ENCODE measurements around the gene TUBG1.
A peak's percentile ranks its signal among the peaks of the same experiment; 100 is the strongest.
"Not testable (repeated sequence)": the region's sequence is repeated elsewhere in the genome, so short reads cannot be mapped to it uniquely, and the experiment has no call there.

Gene TUBG1

DNA sequence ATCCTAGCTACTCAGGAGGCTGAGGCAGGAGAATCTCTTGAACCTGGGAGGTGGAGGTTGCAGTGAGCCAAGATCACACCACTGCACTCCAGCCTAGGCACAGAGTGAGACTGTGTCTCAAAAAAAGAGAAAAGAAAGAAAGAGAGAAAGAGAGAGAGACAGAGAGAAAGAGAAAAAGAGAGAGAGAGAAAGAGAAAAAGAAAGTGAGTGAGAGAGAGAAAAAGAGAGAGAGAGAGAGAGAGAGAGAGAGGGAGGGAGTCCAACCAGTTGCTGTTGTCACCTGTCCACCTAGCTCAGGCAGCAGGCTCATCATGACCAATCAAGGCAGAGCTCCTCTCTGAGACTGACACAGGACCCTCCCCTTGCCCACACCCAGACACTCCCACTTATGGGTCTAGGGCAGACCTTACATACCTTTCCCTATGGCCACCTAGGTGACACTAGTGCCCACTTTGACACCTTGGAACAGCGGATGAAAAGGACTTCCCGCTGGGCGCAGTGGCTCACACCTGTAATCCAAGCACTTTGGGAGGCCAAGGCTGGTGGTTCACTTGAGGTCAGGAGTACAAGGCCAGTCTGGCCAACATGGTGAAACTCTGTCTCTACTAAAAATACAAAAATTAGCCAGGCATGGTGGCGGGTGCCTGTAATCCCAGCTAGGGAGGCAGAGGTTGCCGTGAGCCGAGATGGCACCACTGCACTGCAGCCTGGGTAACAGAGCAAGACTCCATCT is 17.7 kb downstream of the TUBG1 start:
- not testable (repeated sequence) for DNase-seq

DNA sequence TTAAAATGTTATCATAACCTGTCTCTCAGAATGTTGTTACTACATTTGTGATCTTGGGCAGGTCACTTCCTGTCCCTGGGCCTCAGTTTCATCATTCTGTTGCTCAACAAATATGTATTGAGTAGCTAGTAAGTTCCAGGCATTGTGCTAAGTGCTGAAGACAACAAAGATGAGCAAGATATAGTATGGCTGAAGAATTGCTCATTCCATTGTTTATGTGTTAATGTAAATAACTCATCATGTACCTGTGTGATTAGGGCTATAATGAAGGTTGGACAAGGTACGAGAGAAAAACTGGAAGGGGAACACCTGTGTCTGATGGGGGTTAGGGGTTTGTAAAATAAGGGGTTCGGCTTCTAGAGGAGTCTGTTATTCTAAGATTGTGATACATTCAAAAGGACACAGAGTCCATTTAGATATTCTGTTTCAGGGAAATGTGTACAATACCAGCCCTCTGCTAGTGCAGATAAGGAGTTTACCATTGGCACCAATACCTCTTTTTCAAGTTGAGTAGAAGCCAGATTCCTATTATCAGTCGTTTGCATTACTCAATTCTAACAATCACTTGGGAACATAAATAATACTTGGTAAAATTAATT is 20.0 kb downstream of the TUBG1 start:
- DNase-seq = no peak

DNA sequence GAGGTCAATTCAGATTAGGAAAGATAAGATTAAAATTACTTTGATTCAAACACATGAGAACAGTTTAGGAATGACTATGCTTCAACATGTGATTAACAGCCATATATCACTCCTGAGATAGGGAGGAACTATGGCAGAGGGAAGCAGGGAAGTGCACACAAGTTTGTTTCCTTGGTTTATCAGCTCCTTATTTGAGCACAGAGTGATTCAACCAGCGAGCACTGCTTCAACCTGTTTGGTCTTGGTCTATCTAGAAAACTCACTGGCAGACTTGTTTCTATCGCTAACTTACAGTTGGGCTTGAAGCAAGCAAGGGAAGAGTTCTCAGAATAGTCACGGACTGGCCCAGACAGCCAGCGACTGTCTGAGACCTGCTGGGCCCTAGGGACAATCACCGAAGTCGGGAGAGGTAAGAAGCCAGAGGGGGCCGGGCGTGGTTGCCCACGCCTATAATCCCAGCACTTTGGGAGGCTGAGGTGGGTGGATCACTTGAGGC is 23.5 kb downstream of the TUBG1 start:
- no peak for DNase-seq

DNA sequence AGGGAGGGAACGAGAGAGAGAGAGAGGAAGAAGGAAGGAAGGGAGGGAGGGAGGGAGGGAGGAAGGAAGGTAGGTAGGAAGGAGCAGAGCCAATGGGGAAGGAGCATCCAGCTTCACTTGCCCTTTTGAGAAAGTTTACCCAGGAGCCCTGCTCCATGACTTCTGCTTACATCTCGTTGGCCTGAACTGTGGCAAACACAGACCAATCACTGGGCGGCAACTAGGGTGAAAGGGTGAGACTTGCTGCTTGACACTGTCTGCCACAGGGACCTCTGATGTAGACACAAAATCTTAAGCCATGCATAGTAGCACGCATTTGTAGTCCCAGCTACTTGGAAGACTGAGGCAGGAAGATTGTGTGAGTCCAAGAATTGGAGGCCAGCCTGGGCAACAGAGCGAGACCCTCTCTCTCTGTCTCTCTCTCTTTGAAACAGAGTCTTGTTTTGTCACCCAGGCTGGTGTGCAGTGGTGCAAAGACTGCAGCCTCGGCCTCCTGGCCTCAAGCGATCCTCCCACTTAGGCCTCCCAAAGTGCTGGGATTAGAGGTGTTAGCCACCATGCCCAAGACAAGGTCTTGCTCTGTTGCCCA is 30.1 kb downstream of the TUBG1 start:
- no peak for DNase-seq

DNA sequence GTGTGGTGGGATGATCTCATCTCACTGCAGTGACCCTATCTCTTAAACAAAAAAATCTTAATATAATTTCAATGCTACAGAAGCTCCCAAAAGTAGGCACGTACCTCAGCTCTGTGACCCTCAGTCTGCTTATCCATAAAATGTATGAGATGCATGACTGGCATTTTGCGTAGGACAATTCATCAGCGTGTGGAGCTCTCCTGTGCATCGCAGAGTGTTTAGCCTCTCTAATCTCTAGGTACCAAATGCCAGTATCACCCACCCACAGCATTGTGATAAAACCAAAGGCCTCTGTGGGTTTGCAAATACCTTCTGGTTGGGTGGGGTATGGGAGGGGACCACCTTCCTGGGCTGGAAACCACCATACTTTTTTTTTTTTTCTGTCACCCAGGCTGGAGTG is 30.6 kb downstream of the TUBG1 start:
- DNase-seq = no peak

DNA sequence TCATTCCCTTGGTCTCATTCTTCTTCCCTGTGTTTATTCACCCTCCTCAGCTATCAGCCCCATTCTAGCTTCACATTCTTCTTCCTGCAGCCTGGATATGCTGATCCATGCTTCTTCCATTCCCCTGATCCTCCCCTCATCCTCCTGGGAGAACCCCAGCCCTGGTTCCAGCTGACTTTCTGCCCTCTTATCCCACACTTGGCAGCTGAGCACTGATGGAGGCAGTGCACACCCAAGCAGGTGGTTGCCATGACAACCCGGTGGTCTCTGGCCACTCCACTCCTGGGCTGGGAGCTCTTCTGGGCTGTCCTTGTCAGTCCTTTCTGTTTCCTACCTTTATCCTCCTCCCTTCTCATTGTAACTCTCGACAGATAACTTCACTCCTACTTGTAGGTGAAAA is 32.9 kb downstream of the TUBG1 start:
- DNase-seq = no peak

DNA sequence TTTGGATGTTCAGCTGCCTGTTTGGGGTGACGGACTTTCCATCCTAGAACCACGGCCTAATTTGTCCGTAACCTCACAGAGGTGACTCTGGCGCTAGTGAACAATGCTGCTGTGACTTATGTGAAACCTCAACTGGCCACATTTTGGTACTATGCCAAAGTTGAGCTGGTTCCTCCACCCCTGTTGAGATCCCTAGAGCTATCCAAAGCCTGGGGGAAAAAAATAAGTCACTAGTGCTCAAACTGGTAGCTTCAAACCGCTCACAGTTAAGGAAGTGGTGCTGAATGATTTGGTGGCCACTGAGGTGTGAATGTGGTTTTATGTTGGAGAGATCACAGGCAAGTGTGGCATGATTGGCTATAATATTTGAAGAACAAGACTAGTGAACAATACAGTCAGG is 38.3 kb downstream of the TUBG1 start:
- no peak for DNase-seq

DNA sequence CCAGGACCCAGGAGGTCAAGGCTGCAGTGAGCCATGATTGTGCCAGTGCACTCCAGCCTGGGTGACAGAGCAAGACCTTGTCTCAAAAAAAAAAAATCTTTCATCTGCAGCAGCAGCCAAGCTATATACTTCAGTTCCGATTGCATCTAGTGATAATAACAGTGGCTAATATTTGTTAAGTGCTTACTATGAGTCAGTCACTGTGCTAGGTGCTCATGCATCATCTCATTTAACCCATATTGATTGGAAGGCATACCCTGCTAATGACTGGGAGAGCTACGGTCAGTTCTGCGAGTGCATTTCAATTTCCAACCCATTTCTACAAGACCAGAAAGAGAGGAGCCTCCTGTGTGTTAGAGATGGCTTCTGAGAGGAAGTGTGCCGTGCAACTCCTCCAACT is 41.9 kb downstream of the TUBG1 start:
- no peak for DNase-seq

DNA sequence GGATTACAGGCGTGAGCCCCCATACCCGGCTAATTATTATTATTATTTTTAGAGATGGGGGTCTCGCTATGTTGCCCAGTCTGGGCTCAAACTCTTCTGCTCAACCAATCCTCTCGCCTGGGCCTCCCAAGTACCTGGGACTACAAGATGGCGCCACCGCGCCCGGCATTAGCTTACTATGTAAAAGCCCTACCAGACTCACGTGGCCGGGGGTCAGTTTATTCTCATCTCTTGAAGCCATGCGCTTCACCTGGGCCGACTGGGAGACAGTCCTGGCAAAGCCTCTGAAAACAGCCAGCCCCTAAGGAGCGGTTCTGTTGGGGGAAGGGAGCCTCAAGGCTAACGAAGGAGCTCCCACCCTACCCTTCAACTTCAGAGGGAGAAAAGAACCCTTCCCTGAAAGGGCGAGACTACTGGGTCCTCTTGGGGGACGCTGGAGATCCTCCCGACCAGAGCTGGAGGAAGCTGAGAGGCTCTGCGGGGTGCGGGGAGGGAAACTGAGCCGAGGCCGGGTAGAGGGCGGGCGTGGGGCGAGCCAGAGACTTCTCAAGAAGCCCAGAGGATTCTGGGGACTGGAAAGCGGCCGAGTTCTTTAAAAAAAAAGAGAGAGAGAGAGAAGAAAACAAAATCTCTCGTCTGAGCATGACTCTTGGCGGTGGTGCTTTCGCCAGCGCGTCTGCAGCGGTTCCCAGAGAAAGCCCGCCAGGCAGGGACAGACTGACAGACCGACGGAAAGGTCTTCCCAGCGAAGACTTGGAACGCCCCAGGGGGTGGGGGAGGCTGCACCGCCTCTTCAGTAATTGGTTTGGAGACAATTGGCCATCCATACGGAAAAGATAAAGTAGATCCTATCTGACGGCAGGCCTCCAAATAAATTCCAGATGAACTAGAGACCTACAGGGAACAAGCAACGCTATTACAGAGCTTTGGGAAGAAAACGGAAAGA is 44.0 kb downstream of the TUBG1 start:
- DNase-seq = no peak

DNA sequence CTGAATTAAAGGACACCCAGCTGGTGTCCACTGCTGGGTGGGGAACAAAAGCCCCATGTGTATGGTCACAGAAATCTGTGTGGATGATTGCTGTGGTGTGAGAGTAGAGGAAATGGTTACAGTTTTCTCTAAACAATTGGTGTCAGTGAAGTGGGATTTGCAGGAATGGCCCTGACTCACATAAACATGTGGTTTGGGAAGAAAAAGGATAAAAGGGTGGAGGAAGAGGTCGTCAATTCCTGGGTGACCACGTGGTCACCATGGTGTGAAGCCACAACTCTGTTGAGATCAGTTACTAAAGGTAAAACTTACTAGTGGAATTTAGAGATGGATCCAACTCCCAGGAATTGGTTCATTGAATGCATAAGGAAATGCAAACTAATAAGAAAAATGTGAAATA is 46.0 kb downstream of the TUBG1 start:
- DNase-seq = no peak

DNA sequence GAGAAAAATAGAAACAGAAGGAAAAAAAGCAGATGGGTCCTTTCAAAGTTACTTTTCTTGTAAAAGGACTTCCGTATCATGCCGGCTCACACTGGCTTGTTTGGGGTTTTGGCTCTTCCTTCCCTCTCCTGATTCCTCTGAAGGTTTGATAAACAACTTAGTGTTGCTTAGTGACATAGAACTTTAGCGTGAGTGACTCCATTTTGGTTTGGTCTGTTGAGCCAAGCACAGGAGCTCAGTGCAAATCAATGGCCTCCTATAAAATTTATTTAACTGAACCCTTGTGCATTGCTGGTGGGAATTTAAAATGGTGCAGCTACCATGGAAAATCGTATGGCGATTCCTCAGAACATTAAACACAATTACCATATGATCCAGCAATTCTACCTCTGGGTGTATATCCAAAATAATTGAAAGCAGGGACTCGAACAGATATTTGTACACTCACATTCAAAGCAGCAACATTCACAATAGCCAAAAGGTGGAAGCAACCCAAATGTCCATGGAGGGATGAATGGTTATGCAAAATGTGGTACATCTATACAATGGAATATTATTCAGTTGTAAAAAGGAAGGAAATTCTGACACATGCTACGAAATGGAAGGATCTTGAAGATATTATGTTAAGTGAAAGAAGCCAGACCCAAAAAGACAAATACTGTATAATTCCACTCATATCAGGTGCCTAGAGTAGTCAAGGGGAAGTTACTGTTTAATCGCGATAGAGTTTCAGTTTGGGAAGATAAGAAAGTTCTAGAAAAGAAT is 48.5 kb downstream of the TUBG1 start:
- DNase-seq = no peak

DNA sequence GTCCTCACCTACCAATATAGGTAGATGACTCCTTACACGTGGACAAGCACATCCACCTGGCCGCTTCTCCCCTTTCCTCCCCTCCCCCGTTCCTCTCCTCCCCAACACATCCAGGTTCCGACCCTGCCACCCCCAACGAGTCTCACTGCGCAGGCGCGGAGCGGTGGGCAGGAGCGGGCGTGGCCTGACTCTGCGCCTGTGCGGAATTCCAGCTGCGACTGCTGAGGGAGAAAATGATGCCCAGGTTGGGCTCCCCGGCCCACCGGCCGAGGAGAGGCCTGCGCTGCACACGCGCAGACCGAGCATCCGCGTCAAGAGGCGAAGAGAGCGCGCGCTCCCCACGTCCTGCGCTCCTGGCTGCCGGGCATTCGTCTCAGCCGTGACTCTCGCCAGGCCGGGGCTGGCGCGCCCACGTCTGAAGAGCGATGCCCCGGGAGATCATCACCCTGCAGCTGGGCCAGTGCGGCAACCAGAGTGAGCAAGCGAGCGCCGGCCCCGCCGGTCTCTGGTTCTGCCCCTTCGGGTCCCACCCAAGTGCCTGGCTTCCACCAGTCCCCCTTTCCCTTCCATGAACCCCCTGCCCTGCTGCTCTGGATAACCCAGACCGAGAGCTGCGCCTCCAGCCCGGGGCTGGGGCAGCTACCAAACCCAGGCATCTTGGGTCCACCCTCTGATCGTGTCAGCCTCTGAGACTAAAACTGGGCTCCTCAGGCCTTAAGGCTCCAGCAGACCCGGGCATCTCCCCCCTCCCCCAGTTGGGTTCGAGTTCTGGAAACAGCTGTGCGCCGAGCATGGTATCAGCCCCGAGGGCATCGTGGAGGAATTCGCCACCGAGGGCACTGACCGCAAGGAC is 49.8 kb downstream of the TUBG1 start, which contains the start of gene TUBG2:
Gene TUBG2, plus strand, starts transcription at position 206 of the 853 bp plus-strand sequence. Its CDS starts 220 bp downstream, at position 426.
- peak; percentile 84 to 87 for DNase-seq

DNA sequence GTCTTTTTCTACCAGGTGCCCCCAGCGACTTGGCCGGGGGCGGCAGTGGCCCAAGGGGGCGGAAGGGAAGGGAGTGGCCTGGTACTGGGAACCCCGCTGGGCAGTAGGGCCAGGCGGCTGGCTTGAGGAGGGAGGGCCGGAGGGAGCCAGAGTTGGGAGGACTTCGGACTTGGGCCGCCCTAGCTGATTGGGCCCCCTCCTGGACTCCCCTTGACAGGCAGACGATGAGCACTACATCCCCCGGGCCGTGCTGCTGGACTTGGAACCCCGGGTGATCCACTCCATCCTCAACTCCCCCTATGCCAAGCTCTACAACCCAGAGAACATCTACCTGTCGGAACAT is 50.4 kb downstream of the TUBG1 start:
- not testable (repeated sequence) for DNase-seq

DNA sequence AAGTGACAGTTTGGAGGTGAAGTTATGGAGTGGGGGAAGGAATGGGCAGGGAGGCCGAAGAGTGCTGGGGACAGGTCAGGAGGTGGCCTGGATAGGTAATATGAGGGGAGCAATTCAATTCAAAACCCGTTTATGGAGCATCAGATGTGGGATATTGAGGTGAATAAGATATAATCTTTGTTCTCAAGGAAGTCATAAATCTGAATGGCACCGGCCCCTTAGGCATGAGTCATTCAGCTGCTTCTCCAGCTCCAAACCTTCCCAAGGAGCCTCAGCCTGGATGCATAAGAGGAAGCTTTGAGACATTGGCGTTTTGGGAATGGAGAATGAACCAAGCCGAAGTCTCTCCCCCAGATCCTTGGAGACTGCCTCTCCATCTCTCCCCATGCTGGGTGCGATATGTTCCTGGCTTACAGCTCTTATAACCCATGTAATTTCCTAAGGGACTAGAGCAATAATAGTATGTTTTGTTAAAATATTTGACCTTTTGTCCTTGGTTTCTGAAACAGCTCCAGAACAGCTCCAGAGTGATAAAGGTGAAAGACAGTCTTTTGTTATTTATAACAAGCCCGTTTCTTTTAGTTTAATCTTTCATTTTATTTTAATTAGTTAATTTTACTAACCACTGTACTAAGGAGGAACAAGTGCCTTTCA is 51.3 kb downstream of the TUBG1 start:
- DNase-seq = no peak
